IMR-90 (cell line): ENCODE measurements around the gene CMTM7. TPM values are rescaled to one million over a fixed set of nuclear protein-coding genes. Genes with fewer than 3 reads are reported as not detected.
"Not testable (repeated sequence)": the region's sequence is repeated elsewhere in the genome, so short reads cannot be mapped to it uniquely, and the experiment has no call there.

Source experiments
- ATAC-seq: fragments of 200-7000 bp; cut with Tn5 transposase; 2 replicates; pipeline ENCODE4 v1.9.1; 2020; ENCODE audit warnings: low read depth, mild to moderate bottlenecking, moderate library complexity
- BruUV-seq: library from RNA; stranded (reverse); fragments of 400-500 nt; replicated peaks from 2 replicates; lab custom pipeline; 2021; lab: Mats Ljungman, UMichigan
- CTCF ChIA-PET: fragments of 300-600 bp; formaldehyde crosslinking; extraction: SDS; loops from one replicate; lab custom pipeline; 2021; ENCODE audit warnings: antibody characterized with exemption; lab: Yijun Ruan, JAX
- POLR2A ChIA-PET: fragments of 300-600 bp; sonication (Branson Sonifier 250); formaldehyde crosslinking; loops from one replicate; lab custom pipeline; 2022; ENCODE audit warnings: antibody characterized with exemption; ENCODE audit not compliant: unreplicated experiment; lab: Charles Lee
- DNase-seq: peaks from one replicate; pipeline ENCODE4 v3.0.0; 2013
- H2AFZ ChIP-seq: replicated peaks from 2 replicates; pipeline ENCODE3; 2013; ENCODE audit warnings: low read length, mild to moderate bottlenecking; ENCODE audit not compliant: poor library complexity
- H2AK5ac ChIP-seq: 2 replicates; pipeline ENCODE4 v1.6.1; 2013; ENCODE audit warnings: low read depth, low read length, inconsistent platforms
- H2AK9ac ChIP-seq: replicated peaks from 2 replicates; pipeline ENCODE3; 2013; ENCODE audit warnings: mild to moderate bottlenecking, low read depth, low read length, moderate library complexity; ENCODE audit not compliant: poor library complexity
- H2BK120ac ChIP-seq: 2 replicates; pipeline ENCODE4 v1.6.1; 2013; ENCODE audit warnings: low read depth, low read length, inconsistent platforms
- H2BK15ac ChIP-seq: 3 replicates; pipeline ENCODE4 v1.6.1; 2013; ENCODE audit warnings: low read depth, low read length, inconsistent platforms
- H2BK20ac ChIP-seq: 2 replicates; pipeline ENCODE4 v1.6.1; 2013; ENCODE audit warnings: low read depth, mild to moderate bottlenecking, inconsistent platforms, low read length, moderate library complexity
- H2BK5ac ChIP-seq: 2 replicates; pipeline ENCODE4 v1.6.1; 2013; ENCODE audit warnings: mild to moderate bottlenecking, low read depth, low read length, inconsistent platforms; ENCODE audit not compliant: poor library complexity, severe bottlenecking
- H3K14ac ChIP-seq: replicated peaks from 2 replicates; pipeline ENCODE4 v1.6.1; 2013; ENCODE audit warnings: low read depth, low read length, inconsistent platforms
- H3K18ac ChIP-seq: 2 replicates; pipeline ENCODE4 v1.6.1; 2013; ENCODE audit warnings: low read depth, low read length, control low read depth
- H3K23ac ChIP-seq: 2 replicates; pipeline ENCODE4 v1.6.1; 2013; ENCODE audit warnings: low read depth, low read length, inconsistent platforms
- H3K27ac ChIP-seq: 2 replicates; pipeline ENCODE4 v1.5.1; 2013; ENCODE audit warnings: mild to moderate bottlenecking, control low read depth, low read length; ENCODE audit not compliant: insufficient read depth
- H3K27me3 ChIP-seq: 2 replicates; pipeline ENCODE4 v1.6.1; 2013; ENCODE audit warnings: low read length; ENCODE audit not compliant: control insufficient read depth, insufficient read depth
- H3K36me3 ChIP-seq: 2 replicates; pipeline ENCODE4 v1.6.1; 2013; ENCODE audit warnings: low read length, mixed read lengths; ENCODE audit not compliant: control insufficient read depth, insufficient read depth
- H3K4ac ChIP-seq: 2 replicates; pipeline ENCODE4 v1.6.1; 2013; ENCODE audit warnings: low read depth, low read length, inconsistent platforms
- H3K4me1 ChIP-seq: 2 replicates; pipeline ENCODE4 v1.6.1; 2013; ENCODE audit warnings: low read length, mixed read lengths; ENCODE audit not compliant: control insufficient read depth, insufficient read depth
- H3K4me2 ChIP-seq: 2 replicates; pipeline ENCODE4 v1.6.1; 2013; ENCODE audit warnings: low read depth, mild to moderate bottlenecking, control low read depth, low read length, moderate library complexity
- H3K4me3 ChIP-seq: 2 replicates; pipeline ENCODE4 v1.5.1; 2013; ENCODE audit warnings: low read depth, mild to moderate bottlenecking, control low read depth, low read length, moderate library complexity; ENCODE audit not compliant: insufficient read depth
- H3K56ac ChIP-seq: 2 replicates; pipeline ENCODE4 v1.6.1; 2013; ENCODE audit warnings: low read length, inconsistent platforms; ENCODE audit not compliant: insufficient read depth; ENCODE audit errors: extremely low read depth
- H3K79me1 ChIP-seq, 2 experiments: 2 replicates each; pipeline ENCODE4 v1.6.1; 2013; ENCODE audit warnings: low read length in 2 of 2, inconsistent platforms in 1 of 2, low read depth in 1 of 2
- H3K9ac ChIP-seq: 2 replicates; pipeline ENCODE4 v1.6.1; 2013; ENCODE audit warnings: low read depth, low read length, control low read depth
- H3K9me1 ChIP-seq: 2 replicates; pipeline ENCODE4 v1.6.1; 2013; ENCODE audit warnings: low read length, inconsistent platforms; ENCODE audit not compliant: insufficient read depth
- H3K9me3 ChIP-seq: 2 replicates; pipeline ENCODE4 v1.6.1; 2013; ENCODE audit warnings: low read length; ENCODE audit not compliant: control insufficient read depth, insufficient read depth
- H4K20me1 ChIP-seq: 2 replicates; pipeline ENCODE4 v1.6.1; 2013; ENCODE audit warnings: low read length, inconsistent platforms; ENCODE audit not compliant: insufficient read depth
- H4K5ac ChIP-seq: 2 replicates; pipeline ENCODE4 v1.6.1; 2013; ENCODE audit warnings: mild to moderate bottlenecking, low read depth, low read length, control low read depth
- H4K8ac ChIP-seq, 2 experiments: 2 replicates each; pipeline ENCODE4 v1.6.1; 2013; ENCODE audit warnings: low read depth in 2 of 2, low read length in 2 of 2, control low read depth in 1 of 2, inconsistent platforms in 1 of 2
- H4K91ac ChIP-seq: 2 replicates; pipeline ENCODE4 v1.6.1; 2013; ENCODE audit warnings: low read depth, low read length, inconsistent platforms; ENCODE audit not compliant: insufficient read depth
- WGBS, 2 experiments: methylation state at CpG; one replicate each; pipeline versions ENCODE4 v1.1.5 to v1.1.7; 2013; ENCODE audit warnings: missing lambda C conversion rate in 2 of 2; ENCODE audit not compliant: insufficient read length in 1 of 2; ENCODE audit errors: extremely low coverage in 2 of 2; 5-methylcytosine and 5-hydroxymethylcytosine counted together
- dilution Hi-C: fragments of 300-500 bp; cut with HindIII; formaldehyde crosslinking; loops from one replicate; pipeline ENCODE4 v1.14.3; 2018; ENCODE audit warnings: low sequenced_read_pairs; ENCODE audit not compliant: unreplicated experiment
- in situ Hi-C: fragments of 300-500 bp; cut with MboI; formaldehyde crosslinking; loops from 3 replicates; pipeline ENCODE4 v1.14.3; 2019; ENCODE audit warnings: low sequenced_read_pairs, inconsistent platforms, mixed read lengths
- intact Hi-C: fragments of 100-400 bp; cut with micrococcal nuclease; formaldehyde crosslinking; loops from 2 replicates; pipeline ENCODE4 v1.10.0; 2022
- polyA plus RNA-seq, 3 experiments: library from polyadenylated mRNA; depleted of rRNA; stranded (reverse); fragments of >200 nt; gene quantifications; 2 replicates each; pipeline ENCODE4 v1.2.3, GENCODE V29; 2012; ENCODE audit warnings: low replicate concordance in 1 of 3
- total RNA-seq: library from RNA; depleted of rRNA; stranded (reverse); fragments of >200 nt; gene quantifications from 2 replicates; pipeline ENCODE4 v1.2.3, GENCODE V29; 2012

CMTM7 gene
- total and polyA plus RNA-seq, 2 of the 4 experiments (the other 2 are of a cell fraction) = 3.4 to 31.4 TPM

- H2AFZ ChIP-seq, H4K91ac ChIP-seq, H3K18ac ChIP-seq, CTCF ChIA-PET, dilution Hi-C loops, H3K4ac ChIP-seq, H4K8ac ChIP-seq, H3K14ac ChIP-seq, H4K20me1 ChIP-seq, POLR2A ChIA-PET, H2BK5ac ChIP-seq, H3K56ac ChIP-seq, H2BK120ac ChIP-seq, ATAC-seq, intact Hi-C loops, H2AK5ac ChIP-seq, H3K4me1 ChIP-seq, H3K9ac ChIP-seq, DNase-seq, H3K9me1 ChIP-seq, H3K27ac ChIP-seq, H3K4me2 ChIP-seq, in situ Hi-C loops, H3K27me3 ChIP-seq, H2BK15ac ChIP-seq, H4K5ac ChIP-seq, H3K36me3 ChIP-seq, H3K4me3 ChIP-seq, BruUV-seq, H3K9me3 ChIP-seq, H2BK20ac ChIP-seq, H3K23ac ChIP-seq, H2AK9ac ChIP-seq: not testable (repeated sequence)
- WGBS, 2 experiments = no CpG with 5 or more reads among the region's 4 CpGs
- peaks cover 6 to 14% of the 10 kb centered on the region in 2 experiments; a peak in 2 of 4 replicates for H3K79me1 ChIP-seq
These were observed 47.8 kb downstream of the CMTM7 start for GRCh38 chr3:32439421-32439820.
